Right lobe of liver (tissue), 6 donors: ENCODE measurements around the gene TLR10. TPM values are rescaled to one million over a fixed set of nuclear protein-coding genes. Genes with fewer than 3 reads are reported as not detected.

Experiments used
- ATAC-seq, 4 donors: fragments of 200-7000 bp; cut with Tn5 transposase; one replicate each; pipeline ENCODE4 v1.9.1; 2020; ENCODE audit warnings: mild to moderate bottlenecking in 4 of 4, moderate library complexity in 4 of 4
- DNase-seq, 3 donors: peaks; one replicate each; pipeline ENCODE4 v3.0.0-alpha.2; 2020
- H3K27ac ChIP-seq, 3 donors: fragments of 200-600 bp; one replicate each; pipeline ENCODE4 v1.8.0; 2022
- H3K27me3 ChIP-seq, 2 donors: fragments of 200-600 bp; one replicate each; pipeline ENCODE4 v1.8.0; 2022
- H3K36me3 ChIP-seq, 4 donors: fragments of 200-600 bp; sonication (generic) in 1 of 4; one replicate each; pipeline versions ENCODE4 v1.5.1 to v1.8.0; 2017 to 2022; ENCODE audit warnings: control low read depth in 1 of 4
- H3K4me1 ChIP-seq, 4 donors: fragments of 200-600 bp; sonication (generic) in 1 of 4; one replicate each; pipeline versions ENCODE4 v1.5.1 to v1.8.0; 2017 to 2022; ENCODE audit warnings: control low read depth in 1 of 4
- H3K4me3 ChIP-seq, 3 donors: fragments of 200-600 bp; one replicate each; pipeline ENCODE4 v1.8.0; 2022
- H3K9me3 ChIP-seq, 4 donors: fragments of 200-600 bp; sonication (generic) in 1 of 4; one replicate each; pipeline versions ENCODE4 v1.5.1 to v1.8.0; 2017 to 2022; ENCODE audit warnings: control low read depth in 1 of 4
- CTCF ChIP-seq, 4 donors: fragments of 200-600 bp in 3 of 4; fragments of 450-650 bp in 1 of 4; IDR thresholded peaks; one replicate each; pipeline versions ENCODE4 v1.5.1 to v1.8.0; 2016 to 2022; ENCODE audit warnings: antibody characterized with exemption in 4 of 4, mild to moderate bottlenecking in 2 of 4
- POLR2A ChIP-seq: fragments of 450-650 bp; IDR thresholded peaks from one replicate; pipeline ENCODE4 v1.6.1; 2017; ENCODE audit warnings: antibody characterized with exemption, mild to moderate bottlenecking
- WGBS: methylation state at CpG from one replicate; pipeline ENCODE4 v1.1.6; 2018; ENCODE audit warnings: low coverage, low lambda C conversion rate; ENCODE audit not compliant: insufficient coverage; ENCODE audit errors: missing lambda C conversion rate; 5-methylcytosine and 5-hydroxymethylcytosine counted together
- intact Hi-C, 2 donors: fragments of 100-400 bp; cut with DNase I; formaldehyde crosslinking; loops; one replicate each; pipeline versions ENCODE4 v1.11.2 to v1.14.1; 2022
- total RNA-seq, 6 experiments: library from RNA; depleted of rRNA in 2 of 6; stranded (reverse); fragments of >200 nt in 2 of 6; fragmentation: NEBNext Ultra II Directional in 3 of 6; extraction: Animal tissue kit (Norgen Biotek cat#: 25700) in 3 of 6; gene quantifications; one replicate each; pipeline versions ENCODE4 v1.1.0 to v1.2.4, GENCODE V29; 2016 to 2023
- donor health status: DM: no; HTN: yes; CAD: no.
- donor health status: DM: no; HTN: no; CAD: no.
- donor health status: DM: no; HTN: no; CAD: no.
- donor health status: DM: no; HTN: yes; CAD: no.
- donor health status: DM: no; HTN: yes; CAD: no.

Gene TLR10
- total RNA-seq, 6 experiments from 2014 or later: 0.16 to 0.68 (median 0.39) TPM; not detected in 2

GRCh38 chr4:38759113-38759789 is 23.5 kb downstream of the TLR10 start:
- TF ChIP-seq CTCF (IDR thresholded peaks at IDR 0.05) (peak; percentile 65 to 84 (median 74)), POLR2A (no peak)
- intact Hi-C loops: no loop called here
- H3K27me3 ChIP-seq: no peaks in the 10 kb centered on the region
- H3K36me3 ChIP-seq: no peaks in the 10 kb centered on the region
- ATAC-seq: peak; percentile 86 to 92 (median 88)
- no peaks in the 10 kb centered on the region for H3K4me1 ChIP-seq
- DNase-seq: peak in 1 of 3 donors; percentile 68
- no peaks in the 10 kb centered on the region for H3K9me3 ChIP-seq
- H3K27ac ChIP-seq: no peak overlapping the region
- H3K4me3 ChIP-seq: no peak overlapping the region
- 8% methylated on average over 8 of the region's 8 CpGs for WGBS

- H3K9me3 ChIP-seq: no peaks in the 10 kb centered on the region
- TF ChIP-seq POLR2A (no peak), CTCF (IDR thresholded peaks at IDR 0.05) (peak; percentile 21 to 53 (median 42))
- WGBS: 78% methylated on average over 4 of the region's 6 CpGs
- no peak for DNase-seq
- no peaks in the 10 kb centered on the region for H3K27me3 ChIP-seq
- intact Hi-C loops: no loop called here
- no peaks in the 10 kb centered on the region for H3K36me3 ChIP-seq
- no peak overlapping the region for H3K27ac ChIP-seq
- H3K4me1 ChIP-seq: no peaks in the 10 kb centered on the region
- H3K4me3 ChIP-seq: no peak overlapping the region
- peak; percentile 36 to 47 (median 46) for ATAC-seq
These were observed 24.7 kb downstream of the TLR10 start for GRCh38 chr4:38757945-38758600.

GRCh38 chr4:38752941-38753806 is 29.6 kb downstream of the TLR10 start:
- DNase-seq (peak in 1 of 3 donors; percentile 57), ATAC-seq (peak; percentile 49 to 71 (median 66))
- Histone ChIP-seq H3K4me1 (no peaks in the 10 kb centered on the region), H3K27ac (peak overlapping the region in 1 of 3 donors; percentile 26), H3K4me3 (no peak overlapping the region), H3K9me3 (no peaks in the 10 kb centered on the region), H3K36me3 (no peaks in the 10 kb centered on the region), H3K27me3 (no peaks in the 10 kb centered on the region)
- 81% methylated on average over 17 of the region's 19 CpGs for WGBS
- intact Hi-C loops: no loop called here
- TF ChIP-seq CTCF (IDR thresholded peaks at IDR 0.05): no peak
- no peak for TF ChIP-seq POLR2A

GRCh38 chr4:38752372-38752940 is 30.3 kb downstream of the TLR10 start:
- 70% methylated on average over 7 of the region's 8 CpGs for WGBS
- Histone ChIP-seq H3K9me3 (no peaks in the 10 kb centered on the region), H3K27ac (peak overlapping the region in 2 of 3 donors; percentile 1 to 26), H3K4me1 (no peaks in the 10 kb centered on the region), H3K27me3 (no peaks in the 10 kb centered on the region), H3K4me3 (no peak overlapping the region), H3K36me3 (no peaks in the 10 kb centered on the region)
- peak in 2 of 4 donors; percentile 48 to 49 for ATAC-seq
- intact Hi-C loops: no loop called here
- no peak for DNase-seq
- TF ChIP-seq POLR2A: no peak
- no peak for TF ChIP-seq CTCF (IDR thresholded peaks at IDR 0.05)
